ENCODE data around the gene BICC1.

The BICC1 gene

GRCh38 chr10:58631715-58632114, 119.0 kb downstream of the BICC1 start:
- no peak overlapping the region for H3K4me3 ChIP-seq (ENCODE audit: low read length)
- DNase-seq (ENCODE audit: low read depth, low spot score), result no peak

- no peak overlapping the region for H3K4me3 ChIP-seq (ENCODE audit: low read length)
- DNase-seq (ENCODE audit: low read depth, low spot score), result no peak
Observed at GRCh38 chr10:58632216-58632615, 119.5 kb downstream of the BICC1 start.

GRCh38 chr10:58637352-58637751, 124.7 kb downstream of the BICC1 start:
- H3K4me3 ChIP-seq (ENCODE audit: low read length), result no peak overlapping the region
- no peak for DNase-seq (ENCODE audit: low read depth, low spot score)

- no peak for DNase-seq (ENCODE audit: low read depth, low spot score)
Observed at GRCh38 chr10:58638388-58638787, 125.7 kb downstream of the BICC1 start.

GRCh38 chr10:58641095-58641531, 128.4 kb downstream of the BICC1 start:
- no peak for DNase-seq (ENCODE audit: low read depth, low spot score)
- H3K4me3 ChIP-seq (ENCODE audit: low read length), result no peak overlapping the region

More at GRCh38 chr10:58638388-58638787, 125.7 kb downstream of the BICC1 start:
- no peak overlapping the region for H3K4me3 ChIP-seq (ENCODE audit: low read length)

GRCh38 chr10:58641708-58642107, 129.0 kb downstream of the BICC1 start:
- no peak for DNase-seq (ENCODE audit: low read depth, low spot score)
- no peak overlapping the region for H3K4me3 ChIP-seq (ENCODE audit: low read length)

- no peak for DNase-seq (ENCODE audit: low read depth, low spot score)
- no peak overlapping the region for H3K4me3 ChIP-seq (ENCODE audit: low read length)
Observed at GRCh38 chr10:58642283-58642682, 129.6 kb downstream of the BICC1 start.

GRCh38 chr10:58642916-58643428, 130.3 kb downstream of the BICC1 start:
- no peak overlapping the region for H3K4me3 ChIP-seq (ENCODE audit: low read length)
- no peak for DNase-seq (ENCODE audit: low read depth, low spot score)

- no peak for DNase-seq (ENCODE audit: low read depth, low spot score)
- H3K4me3 ChIP-seq (ENCODE audit: low read length), result no peak overlapping the region
Observed at GRCh38 chr10:58644311-58644710, 131.6 kb downstream of the BICC1 start.

- no peak overlapping the region for H3K4me3 ChIP-seq (ENCODE audit: low read length)
- no peak for DNase-seq (ENCODE audit: low read depth, low spot score)
Observed at GRCh38 chr10:58645416-58646146, 132.9 kb downstream of the BICC1 start.

- no peak overlapping the region for H3K4me3 ChIP-seq (ENCODE audit: low read length)
- DNase-seq (ENCODE audit: low read depth, low spot score), result no peak
Observed at GRCh38 chr10:58647376-58648112, 134.9 kb downstream of the BICC1 start.

- no peak overlapping the region for H3K4me3 ChIP-seq (ENCODE audit: low read length)
- DNase-seq (ENCODE audit: low read depth, low spot score), result no peak
Observed at GRCh38 chr10:58648131-58648530, 135.5 kb downstream of the BICC1 start.

GRCh38 chr10:58651040-58651439, 138.4 kb downstream of the BICC1 start:
- no peak for DNase-seq (ENCODE audit: low read depth, low spot score)
- no peak overlapping the region for H3K4me3 ChIP-seq (ENCODE audit: low read length)

- no peak overlapping the region for H3K4me3 ChIP-seq (ENCODE audit: low read length)
- no peak for DNase-seq (ENCODE audit: low read depth, low spot score)
Observed at GRCh38 chr10:58651742-58652141, 139.1 kb downstream of the BICC1 start.

GRCh38 chr10:58653139-58653538, 140.5 kb downstream of the BICC1 start:
- no peak overlapping the region for H3K4me3 ChIP-seq (ENCODE audit: low read length)
- no peak for DNase-seq (ENCODE audit: low read depth, low spot score)

GRCh38 chr10:58660575-58661255, 148.0 kb downstream of the BICC1 start:
- H3K4me3 ChIP-seq (ENCODE audit: low read length), result no peak overlapping the region
- no peak for DNase-seq (ENCODE audit: low read depth, low spot score)

GRCh38 chr10:58661336-58661735, 148.7 kb downstream of the BICC1 start:
- no peak overlapping the region for H3K4me3 ChIP-seq (ENCODE audit: low read length)
- DNase-seq (ENCODE audit: low read depth, low spot score), result no peak

- H3K4me3 ChIP-seq (ENCODE audit: low read length), result no peak overlapping the region
- no peak for DNase-seq (ENCODE audit: low read depth, low spot score)
Observed at GRCh38 chr10:58661902-58662301, 149.2 kb downstream of the BICC1 start.

- H3K4me3 ChIP-seq (ENCODE audit: low read length), result no peak overlapping the region
- no peak for DNase-seq (ENCODE audit: low read depth, low spot score)
Observed at GRCh38 chr10:58662314-58662713, 149.6 kb downstream of the BICC1 start.

GRCh38 chr10:58665361-58665760, 152.7 kb downstream of the BICC1 start:
- H3K4me3 ChIP-seq (ENCODE audit: low read length), result no peak overlapping the region
- DNase-seq (ENCODE audit: low read depth, low spot score), result no peak

Measured in Jurkat, Clone E6-1 (cell line).